T-helper 1 cell treated with Interleukin-12 subunit alpha and Interleukin-12 subunit beta and Interleukin-4 antibody, amounts not matched to agents 30 ng/mL and 1 ng/mL, for 36 hours (primary cell): ENCODE measurements around the gene WNT9A. TPM values are rescaled to one million over a fixed set of nuclear protein-coding genes. Genes with fewer than 3 reads are reported as not detected.

ENCODE experiments used
- intact Hi-C: fragments of 100-400 bp; cut with micrococcal nuclease; formaldehyde crosslinking; loops from one replicate; pipeline ENCODE4 v1.15.1; 2024
- total RNA-seq: library from RNA; stranded (reverse); gene quantifications from 2 replicates; pipeline ENCODE4 v1.2.3, GENCODE V29; 2022

Gene WNT9A
- total RNA-seq, 1 donor from 2014 or later, result 0.27 TPM

GRCh38 chr1:227954163-227954850 is 6.6 kb upstream of the WNT9A start:
- intact Hi-C loops, result loop anchor here (1.0 to 2.0 kb wide), 2 partner anchors 192 to 474 kb away; no protein-coding TSS in a partner anchor

- intact Hi-C loops, result no loop called here
Measured at GRCh38 chr1:227953022-227953412, 5.3 kb upstream of the WNT9A start.

- intact Hi-C loops, result no loop called here
Measured at GRCh38 chr1:227952374-227953021, 4.8 kb upstream of the WNT9A start.

GRCh38 chr1:227951624-227952373 is 4.1 kb upstream of the WNT9A start:
- intact Hi-C loops, result no loop called here

- intact Hi-C loops, result no loop called here
Measured at GRCh38 chr1:227950735-227951346, 3.1 kb upstream of the WNT9A start.

GRCh38 chr1:227949954-227950734 is 2.4 kb upstream of the WNT9A start:
- intact Hi-C loops, result loop anchor here (5.0 kb wide), 1 partner anchor 408 kb away; no protein-coding TSS in a partner anchor

- intact Hi-C loops, result loop anchor here (5.0 kb wide), 1 partner anchor 407 kb away; no protein-coding TSS in a partner anchor
Measured at GRCh38 chr1:227949341-227949921, 1.7 kb upstream of the WNT9A start.

- intact Hi-C loops, result loop anchor here (5.0 kb wide), 1 partner anchor 406 kb away; no protein-coding TSS in a partner anchor
Measured at GRCh38 chr1:227948493-227949260, 945 bp upstream of the WNT9A start.

GRCh38 chr1:227947386-227947675 is 401 bp downstream of the WNT9A start:
- intact Hi-C loops, result loop anchor here (1.0 to 5.0 kb wide), 3 partner anchors 181 to 467 kb away; no protein-coding TSS in a partner anchor

GRCh38 chr1:227946624-227947385 is 927 bp downstream of the WNT9A start:
- intact Hi-C loops, result loop anchor here (1.0 to 5.0 kb wide), 6 partner anchors 159 to 466 kb away; no protein-coding TSS in a partner anchor

GRCh38 chr1:227945891-227946623 is 1.7 kb downstream of the WNT9A start:
- intact Hi-C loops, result loop anchor here (1.0 to 5.0 kb wide), 5 partner anchors 158 to 465 kb away; no protein-coding TSS in a partner anchor

GRCh38 chr1:227944931-227945890 is 2.5 kb downstream of the WNT9A start:
- intact Hi-C loops, result loop anchor here (5.0 kb wide), 1 partner anchor 403 kb away; no protein-coding TSS in a partner anchor

- intact Hi-C loops, result no loop called here
Measured at GRCh38 chr1:227944090-227944930, 3.4 kb downstream of the WNT9A start.

- intact Hi-C loops, result no loop called here
Measured at GRCh38 chr1:227943381-227944089, 4.2 kb downstream of the WNT9A start.

- intact Hi-C loops, result no loop called here
Measured at GRCh38 chr1:227942716-227943261, 4.9 kb downstream of the WNT9A start.
